SK-N-MC (cell line): ENCODE data around the gene ADGRL1.

Experiments
- DNase-seq: peaks from one replicate; pipeline ENCODE4 v3.0.0-alpha.2; 2011; ENCODE audit warnings: low read depth, low spot score
- H3K27ac ChIP-seq: fragments of 200-600 bp; sonication (generic); 2 replicates; pipeline ENCODE4 v1.5.1; 2016; ENCODE audit warnings: mixed run types
- H3K36me3 ChIP-seq: fragments of 200-600 bp; sonication (generic); 2 replicates; pipeline ENCODE4 v1.6.1; 2017; ENCODE audit warnings: antibody characterized with exemption, low read length, mixed read lengths; ENCODE audit not compliant: insufficient read depth
- H3K4me3 ChIP-seq: fragments of 200-600 bp; sonication (generic); 2 replicates; pipeline ENCODE4 v1.5.1; 2016
- H3K9ac ChIP-seq: fragments of 200-600 bp; sonication (generic); 2 replicates; pipeline ENCODE4 v1.8.0; 2017; ENCODE audit warnings: mixed run types, mixed read lengths; ENCODE audit not compliant: insufficient read length
- H3K9me3 ChIP-seq: fragments of 200-600 bp; sonication (generic); 2 replicates; pipeline ENCODE4 v1.6.1; 2017; ENCODE audit warnings: low read depth, mild to moderate bottlenecking, antibody characterized with exemption, low read length, moderate library complexity, mixed read lengths
- EZH2 ChIP-seq: fragments of 200-600 bp; sonication (generic); IDR thresholded peaks from one replicate; pipeline ENCODE4 v1.6.1; 2017; ENCODE audit warnings: antibody characterized with exemption
- FOXP2 ChIP-seq: optimal IDR thresholded peaks from 2 replicates; pipeline ENCODE3; 2011; ENCODE audit warnings: mild to moderate bottlenecking, moderate library complexity; ENCODE audit not compliant: insufficient read depth; ENCODE audit errors: extremely low read length, control extremely low read depth
- POLR2AphosphoS5 ChIP-seq: IDR thresholded peaks from 2 replicates; pipeline ENCODE4 v1.6.1; 2012; ENCODE audit warnings: mild to moderate bottlenecking, low read depth, low read length, borderline replicate concordance

Gene ADGRL1

DNA sequence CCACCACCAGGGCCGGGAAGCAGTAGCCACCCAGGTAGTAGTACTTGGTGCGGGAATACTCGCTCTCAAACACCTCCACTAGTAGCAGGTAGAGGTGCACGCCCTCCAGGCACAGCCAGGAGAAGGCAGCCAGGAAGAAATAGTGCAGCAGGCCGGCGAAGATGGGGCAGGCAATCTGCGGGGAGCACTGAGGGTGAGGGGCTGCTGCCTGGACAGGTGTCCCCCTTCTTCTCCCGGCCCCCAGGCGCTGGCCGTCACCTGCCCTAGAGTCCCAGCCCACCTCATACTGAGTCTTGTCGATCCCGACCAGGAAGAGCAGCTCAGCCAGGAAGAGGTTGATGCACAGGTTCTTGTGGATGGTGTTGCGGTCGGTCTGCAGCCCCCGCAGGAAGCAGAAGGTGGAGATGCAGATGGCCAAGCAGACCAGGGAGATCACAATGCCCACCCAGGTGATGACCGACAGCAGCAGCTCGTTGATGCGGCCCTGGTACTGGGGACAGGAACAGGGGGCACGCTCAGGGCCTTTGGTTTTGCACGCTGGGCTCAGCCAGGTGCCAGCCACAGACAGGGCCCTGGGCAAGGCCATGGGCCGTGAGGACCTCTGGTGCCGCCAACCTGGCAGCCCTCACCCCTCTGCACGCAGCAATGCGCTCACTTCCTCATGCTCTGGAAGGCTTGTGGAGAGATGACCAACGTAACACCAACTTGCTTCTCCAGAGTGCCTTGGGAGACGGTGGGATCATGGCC is 48.8 kb downstream of the ADGRL1 start:
- Histone ChIP-seq H3K4me3 (no peak overlapping the region), H3K9ac (no peak overlapping the region), H3K36me3 (peaks cover 69% of the 10 kb centered on the region; the same call in 1 of the 2 replicates), H3K27ac (no peak overlapping the region), H3K9me3 (no peaks in the 10 kb centered on the region)
- DNase-seq, result no peak
- no peak for TF ChIP-seq EZH2
- TF ChIP-seq FOXP2, result no peak
- no peak for TF ChIP-seq POLR2AphosphoS5

DNA sequence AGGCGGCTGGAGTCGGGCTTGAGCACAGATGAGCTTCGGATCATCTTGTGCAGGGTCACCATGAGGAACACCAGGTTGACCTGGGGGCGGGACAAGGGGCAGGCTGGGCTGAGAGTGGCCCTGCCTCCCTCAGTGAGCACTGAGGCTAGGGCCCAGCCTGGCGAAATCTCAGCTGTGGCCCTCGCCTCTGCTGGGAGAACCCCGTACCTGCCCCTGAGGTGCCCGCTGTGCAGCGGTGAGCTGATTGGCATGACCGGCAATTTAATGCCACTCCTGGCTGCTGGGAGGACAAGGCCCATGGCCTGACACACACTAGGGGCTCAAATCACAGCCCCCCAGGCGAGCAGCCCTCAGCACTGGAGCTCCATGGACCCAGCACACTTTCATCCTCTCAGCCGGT is 49.8 kb downstream of the ADGRL1 start:
- Histone ChIP-seq H3K4me3 (no peak overlapping the region), H3K36me3 (peaks cover 71% of the 10 kb centered on the region; the same call in 1 of the 2 replicates), H3K9me3 (no peaks in the 10 kb centered on the region), H3K27ac (no peak overlapping the region), H3K9ac (no peak overlapping the region)
- no peak for DNase-seq
- TF ChIP-seq FOXP2, result no peak
- TF ChIP-seq EZH2, result no peak
- no peak for TF ChIP-seq POLR2AphosphoS5

DNA sequence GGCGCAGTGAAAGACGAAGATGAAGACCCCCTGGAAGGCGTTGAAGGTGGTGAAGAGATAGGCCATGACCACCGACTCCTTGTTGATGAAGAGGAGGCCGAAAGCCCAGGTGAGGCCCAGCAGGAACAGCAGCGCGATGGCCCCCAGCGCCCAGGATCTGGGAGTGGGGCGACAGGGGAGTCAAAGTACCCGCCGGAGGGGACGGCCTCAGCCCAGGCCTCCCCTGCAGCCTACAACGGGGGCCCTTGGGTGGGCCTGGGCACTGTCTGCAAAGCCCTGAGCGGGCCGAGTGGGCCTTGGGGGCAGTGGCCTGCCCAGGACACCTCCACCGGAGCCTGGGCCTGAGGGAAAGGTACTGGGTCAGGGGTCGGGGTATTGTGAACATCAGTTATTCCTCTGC is 50.6 kb downstream of the ADGRL1 start:
- H3K9ac ChIP-seq, result no peak overlapping the region
- no peak for DNase-seq
- H3K4me3 ChIP-seq, result no peak overlapping the region
- TF ChIP-seq FOXP2 (no peak), POLR2AphosphoS5 (no peak), EZH2 (no peak)
- no peak overlapping the region for H3K27ac ChIP-seq
- H3K9me3 ChIP-seq, result no peaks in the 10 kb centered on the region
- H3K36me3 ChIP-seq, result peaks cover 66% of the 10 kb centered on the region; the same call in 1 of the 2 replicates

DNA sequence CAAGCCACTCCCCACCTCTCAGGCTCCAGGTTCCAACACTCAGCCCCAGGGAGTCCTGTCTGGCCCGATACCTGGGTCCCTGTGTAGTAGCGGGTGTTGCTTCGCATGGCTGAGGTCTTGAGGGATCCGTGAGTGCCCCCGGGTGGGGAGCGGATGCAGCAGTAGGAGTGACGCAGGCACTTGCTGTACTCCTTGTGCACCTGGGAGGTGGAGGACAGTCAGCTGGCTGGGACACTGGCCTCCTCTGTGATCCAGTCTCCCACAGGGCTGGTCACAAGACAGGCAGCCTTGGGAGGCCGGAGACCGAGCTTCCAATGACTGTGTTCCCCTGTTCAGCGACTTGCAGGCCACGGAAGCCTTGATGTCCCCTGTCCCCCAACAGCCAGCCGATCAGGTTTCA is 53.3 kb downstream of the ADGRL1 start:
- H3K9ac ChIP-seq, result no peak overlapping the region
- no peak overlapping the region for H3K27ac ChIP-seq
- TF ChIP-seq FOXP2 (no peak), EZH2 (no peak), POLR2AphosphoS5 (no peak)
- DNase-seq, result no peak
- H3K36me3 ChIP-seq, result peaks cover 42% of the 10 kb centered on the region; the same call in 1 of the 2 replicates
- H3K9me3 ChIP-seq, result no peaks in the 10 kb centered on the region
- H3K4me3 ChIP-seq, result no peak overlapping the region

DNA sequence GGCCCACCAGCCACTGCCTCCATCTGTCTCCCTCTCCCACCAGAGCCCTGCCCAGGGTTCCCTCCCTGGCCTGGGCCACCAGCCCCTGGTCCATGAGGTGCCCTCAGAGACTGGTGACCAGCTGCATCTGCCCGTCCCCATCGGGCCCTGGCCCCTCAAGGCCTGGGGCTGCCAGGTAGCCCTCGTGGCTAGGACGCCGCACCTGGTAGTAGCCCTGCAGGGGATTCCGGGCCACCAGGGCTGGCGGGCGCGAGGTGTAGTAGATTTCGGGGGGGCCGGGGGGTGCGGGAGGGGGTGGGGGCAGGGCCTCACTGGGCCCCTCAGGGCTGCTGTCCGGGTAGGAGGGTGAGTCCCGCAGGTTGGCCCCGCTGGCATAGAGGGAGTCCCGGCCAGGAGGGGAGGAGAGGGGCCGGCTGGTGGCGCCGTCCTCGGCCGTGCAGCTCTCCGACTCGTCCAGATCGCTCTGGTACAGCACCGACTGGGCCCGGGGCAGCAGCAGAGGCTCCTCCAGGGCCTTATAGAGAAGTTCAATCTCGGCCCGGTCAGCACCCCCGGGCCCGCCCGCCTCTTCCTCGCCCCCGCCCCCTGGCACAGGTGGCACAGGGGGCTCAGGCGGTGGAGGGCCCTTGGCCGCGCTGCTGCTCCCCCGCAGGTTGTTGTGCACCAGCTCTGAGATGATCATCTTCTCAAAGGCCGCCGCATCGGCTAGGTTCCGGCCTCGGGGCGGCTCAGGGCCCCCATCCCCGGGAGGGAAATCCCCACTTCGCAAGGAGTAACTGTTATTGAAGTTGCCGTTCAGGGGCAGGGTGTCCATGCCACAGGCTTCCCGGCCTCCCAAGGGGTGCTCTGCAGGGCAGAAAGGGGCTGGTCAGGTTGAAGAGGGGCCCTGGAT is 55.0 kb downstream of the ADGRL1 start:
- Histone ChIP-seq H3K36me3 (peaks cover 27% of the 10 kb centered on the region; the same call in 1 of the 2 replicates), H3K4me3 (no peak overlapping the region), H3K9ac (no peak overlapping the region), H3K9me3 (no peaks in the 10 kb centered on the region), H3K27ac (peak overlapping the region; percentile 85)
- TF ChIP-seq FOXP2 (no peak), EZH2 (no peak), POLR2AphosphoS5 (no peak)
- no peak for DNase-seq

DNA sequence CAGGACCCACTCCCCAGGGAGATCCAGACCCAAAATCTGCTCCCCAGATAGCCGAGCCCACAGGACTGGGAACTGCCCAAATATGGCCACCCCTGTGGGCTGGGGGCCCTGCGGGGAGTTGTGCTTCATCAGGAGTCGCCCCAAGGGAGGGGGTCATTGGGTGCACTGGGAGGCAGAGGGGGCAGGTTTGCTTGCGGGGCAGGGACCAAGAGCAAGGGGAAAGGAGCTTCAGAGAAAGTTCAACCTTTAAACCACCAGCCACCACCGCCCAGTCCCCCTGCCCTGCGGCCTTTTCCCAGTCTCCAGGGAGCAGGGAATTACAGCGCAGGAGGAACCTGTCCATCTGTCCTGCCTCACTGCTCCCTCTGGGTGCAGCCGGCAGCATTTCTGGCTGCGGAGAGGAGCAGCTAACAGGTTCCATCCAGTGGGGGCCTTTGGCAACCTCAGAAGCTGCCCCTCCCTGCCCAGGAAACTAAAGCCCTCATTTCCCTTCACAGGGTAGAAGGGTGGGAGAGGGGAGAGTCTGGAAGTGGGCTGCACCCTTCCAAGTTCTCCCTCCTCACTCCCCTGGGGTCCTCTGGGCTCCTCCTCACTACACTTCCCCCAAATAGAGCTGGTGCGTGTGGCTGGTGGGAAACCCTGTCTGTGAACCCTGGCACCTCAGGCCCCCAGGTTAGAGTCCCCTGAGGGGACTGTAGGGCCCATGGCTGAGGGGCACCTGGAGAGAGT is 55.8 kb downstream of the ADGRL1 start:
- peak overlapping the region; percentile 3; the same call in 1 of the 2 replicates for H3K4me3 ChIP-seq
- H3K9me3 ChIP-seq, result no peaks in the 10 kb centered on the region
- H3K9ac ChIP-seq, result no peak overlapping the region
- peaks cover 20% of the 10 kb centered on the region; the same call in 1 of the 2 replicates for H3K36me3 ChIP-seq
- H3K27ac ChIP-seq, result peak overlapping the region; percentile 85
- TF ChIP-seq POLR2AphosphoS5, result no peak
- no peak for TF ChIP-seq FOXP2
- no peak for TF ChIP-seq EZH2
- no peak for DNase-seq

DNA sequence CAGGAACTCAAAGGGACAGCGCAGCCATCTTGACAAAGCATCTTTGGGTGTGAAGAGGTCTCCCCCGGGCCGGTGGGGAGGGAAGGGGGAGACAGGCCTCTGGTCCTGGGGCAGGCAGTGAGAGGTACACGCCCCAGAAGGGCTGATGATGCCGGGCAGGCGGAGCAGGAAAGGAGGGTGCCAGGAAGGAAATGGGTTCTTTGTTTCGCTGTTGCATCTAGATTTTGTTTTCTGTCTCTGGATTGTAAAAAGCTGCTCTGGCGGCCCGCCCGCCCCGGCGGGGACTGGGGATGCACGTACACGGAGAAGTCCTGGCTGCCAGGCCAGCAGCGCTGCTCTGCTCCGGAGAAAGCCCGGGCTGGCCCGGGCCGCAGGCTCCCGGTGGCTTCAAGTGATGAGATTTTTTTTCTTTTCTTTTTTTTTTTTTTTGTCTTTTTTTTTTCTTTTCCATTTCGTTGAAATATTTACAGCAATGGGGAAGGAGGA is 56.4 kb downstream of the ADGRL1 start:
- Histone ChIP-seq H3K9me3 (no peaks in the 10 kb centered on the region), H3K9ac (peak overlapping the region; percentile 45), H3K36me3 (peaks cover 15% of the 10 kb centered on the region; the same call in 1 of the 2 replicates), H3K4me3 (peak overlapping the region; percentile 3), H3K27ac (peak overlapping the region; percentile 85)
- no peak for DNase-seq
- TF ChIP-seq POLR2AphosphoS5 (no peak), FOXP2 (no peak), EZH2 (no peak)
